ENCODE data around the gene TEF. TPM values are rescaled to one million over a fixed set of nuclear protein-coding genes. Genes with fewer than 3 reads are reported as not detected.
A peak's percentile ranks its signal among the peaks of the same experiment; 100 is the strongest.
"Not testable (repeated sequence)": the region's sequence is repeated elsewhere in the genome, so short reads cannot be mapped to it uniquely, and the experiment has no call there.

TEF gene
- total and polyA plus RNA-seq, 8 donors, result 6.7 to 29.1 (median 10.3) TPM

DNA sequence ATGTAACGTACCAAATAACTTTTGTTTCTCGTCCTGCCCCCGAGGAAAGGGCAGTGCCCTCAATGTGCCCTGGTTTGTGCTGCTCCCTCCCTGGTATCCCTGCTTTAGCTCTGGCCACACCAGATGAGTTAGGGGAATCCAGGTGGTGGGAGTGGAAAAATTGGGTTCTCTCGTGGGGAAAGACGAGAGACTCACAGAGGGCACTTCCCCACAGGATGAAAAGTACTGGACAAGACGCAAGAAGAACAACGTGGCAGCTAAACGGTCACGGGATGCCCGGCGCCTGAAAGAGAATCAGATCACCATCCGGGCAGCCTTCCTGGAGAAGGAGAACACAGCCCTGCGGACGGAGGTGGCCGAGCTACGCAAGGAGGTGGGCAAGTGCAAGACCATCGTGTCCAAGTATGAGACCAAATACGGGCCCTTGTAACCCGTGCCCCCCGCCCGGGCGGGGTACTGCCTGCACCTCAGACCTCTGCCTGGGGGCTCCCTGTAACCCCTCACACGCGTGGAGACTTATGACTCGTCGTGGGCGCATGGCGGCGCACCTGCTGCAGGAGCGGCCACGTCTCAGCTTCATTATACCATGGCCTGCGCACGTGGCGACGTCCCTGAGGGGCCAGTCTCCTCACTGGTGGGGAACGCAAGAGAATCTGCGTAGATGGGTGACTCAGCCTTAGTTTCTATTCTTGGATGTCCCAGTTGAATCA is 13.9 kb downstream of the TEF start:
- 92 to 96% (median 95%) methylated on average over 35 to 37 of the region's 37 CpGs for WGBS, 5 donors
- intact Hi-C loops (cut with DNase I; ENCODE audit: low total_unique reads), result loop anchor here (5.0 kb wide), 1 partner anchor 132 kb away; no protein-coding TSS in a partner anchor
- Histone ChIP-seq H3K27me3 (no peaks in the 10 kb centered on the region), H3K4me1 (peaks cover 0 to 10% (median 4%) of the 10 kb centered on the region in 4 donors), H3K27ac (no peak overlapping the region), H3K36me3 (peaks cover 47 to 87% (median 74%) of the 10 kb centered on the region in 4 donors), H3K4me3 (no peak overlapping the region), H3K9me3 (no peaks in the 10 kb centered on the region)
- no peak for TF ChIP-seq POLR2A (IDR thresholded peaks at IDR 0.05)
- no peak for TF ChIP-seq EP300 (IDR thresholded peaks at IDR 0.05)
- DNase-seq, result no peak

GRCh38 chr22:41397143-41397811 is 15.5 kb downstream of the TEF start:
- TF ChIP-seq POLR2AphosphoS5 (IDR thresholded peaks at IDR 0.05), result no peak
- no peak for TF ChIP-seq EP300 (IDR thresholded peaks at IDR 0.05)
- TF ChIP-seq, protein P1, sequence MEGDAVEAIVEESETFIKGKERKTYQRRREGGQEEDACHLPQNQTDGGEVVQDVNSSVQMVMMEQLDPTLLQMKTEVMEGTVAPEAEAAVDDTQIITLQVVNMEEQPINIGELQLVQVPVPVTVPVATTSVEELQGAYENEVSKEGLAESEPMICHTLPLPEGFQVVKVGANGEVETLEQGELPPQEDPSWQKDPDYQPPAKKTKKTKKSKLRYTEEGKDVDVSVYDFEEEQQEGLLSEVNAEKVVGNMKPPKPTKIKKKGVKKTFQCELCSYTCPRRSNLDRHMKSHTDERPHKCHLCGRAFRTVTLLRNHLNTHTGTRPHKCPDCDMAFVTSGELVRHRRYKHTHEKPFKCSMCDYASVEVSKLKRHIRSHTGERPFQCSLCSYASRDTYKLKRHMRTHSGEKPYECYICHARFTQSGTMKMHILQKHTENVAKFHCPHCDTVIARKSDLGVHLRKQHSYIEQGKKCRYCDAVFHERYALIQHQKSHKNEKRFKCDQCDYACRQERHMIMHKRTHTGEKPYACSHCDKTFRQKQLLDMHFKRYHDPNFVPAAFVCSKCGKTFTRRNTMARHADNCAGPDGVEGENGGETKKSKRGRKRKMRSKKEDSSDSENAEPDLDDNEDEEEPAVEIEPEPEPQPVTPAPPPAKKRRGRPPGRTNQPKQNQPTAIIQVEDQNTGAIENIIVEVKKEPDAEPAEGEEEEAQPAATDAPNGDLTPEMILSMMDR (IDR thresholded peaks at IDR 0.05), result no peak
- TF ChIP-seq POLR2A (IDR thresholded peaks at IDR 0.05), result no peak
- WGBS, 5 donors, result 64 to 81% (median 70%) methylated on average over 18 to 19 of the region's 19 CpGs
- peaks cover 10 to 25% (median 13%) of the 10 kb centered on the region in 4 donors for H3K4me1 ChIP-seq
- no peak overlapping the region for H3K4me3 ChIP-seq
- H3K27me3 ChIP-seq, result no peaks in the 10 kb centered on the region
- intact Hi-C loops (cut with DNase I; ENCODE audit: low total_unique reads), result loop anchor here (5.0 kb wide), 1 partner anchor 130 kb away; no protein-coding TSS in a partner anchor
- peaks cover 47 to 71% (median 58%) of the 10 kb centered on the region in 4 donors for H3K36me3 ChIP-seq
- no peaks in the 10 kb centered on the region for H3K9me3 ChIP-seq
- H3K27ac ChIP-seq, result peak overlapping the region in 1 of 5 donors; percentile 32
- DNase-seq, result no peak

DNA sequence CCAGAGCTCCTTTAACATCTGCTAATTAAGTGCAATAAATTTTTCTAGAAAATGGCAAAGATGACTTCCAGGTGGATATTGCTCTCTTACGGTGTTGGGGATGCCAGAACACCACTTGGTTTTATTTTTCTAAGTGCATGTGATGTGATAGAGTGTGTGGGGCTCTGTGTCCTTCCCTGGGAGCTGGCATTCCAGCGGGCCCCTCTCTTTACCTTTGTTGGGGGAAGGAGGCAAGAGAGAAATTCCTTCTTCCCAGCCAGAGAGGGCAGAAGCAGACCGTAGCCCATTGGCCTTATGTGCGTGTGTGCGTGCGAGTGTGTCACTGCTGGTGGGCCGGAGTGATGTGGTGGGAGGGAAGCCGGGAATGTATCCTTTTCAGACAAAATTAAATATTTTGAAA is 17.2 kb downstream of the TEF start:
- TF ChIP-seq, protein P1 (IDR thresholded peaks at IDR 0.05), result no peak
- TF ChIP-seq POLR2AphosphoS5 (IDR thresholded peaks at IDR 0.05), result no peak
- no peak for TF ChIP-seq POLR2A (IDR thresholded peaks at IDR 0.05)
- no peak for TF ChIP-seq EP300 (IDR thresholded peaks at IDR 0.05)
- H3K4me3 ChIP-seq, result no peak overlapping the region
- peaks cover 46 to 58% (median 54%) of the 10 kb centered on the region in 4 donors for H3K36me3 ChIP-seq
- 85 to 92% (median 88%) methylated on average over 8 of the region's 8 CpGs for WGBS, 5 donors
- H3K27ac ChIP-seq, result no peak overlapping the region
- no peaks in the 10 kb centered on the region for H3K9me3 ChIP-seq
- intact Hi-C loops (cut with DNase I; ENCODE audit: low total_unique reads), result loop anchor here (5.0 kb wide), 1 partner anchor 128 kb away; no protein-coding TSS in a partner anchor
- H3K4me1 ChIP-seq, result peaks cover 18 to 38% (median 26%) of the 10 kb centered on the region in 4 donors
- no peak for DNase-seq
- no peaks in the 10 kb centered on the region for H3K27me3 ChIP-seq

- Histone ChIP-seq H3K4me3 (no peak overlapping the region), H3K27me3 (no peaks in the 10 kb centered on the region), H3K4me1 (peaks cover 20 to 39% (median 30%) of the 10 kb centered on the region in 4 donors), H3K27ac (peak overlapping the region; percentile 61 to 86 (median 79)), H3K36me3 (peaks cover 16 to 27% (median 23%) of the 10 kb centered on the region in 4 donors), H3K9me3 (no peaks in the 10 kb centered on the region)
- intact Hi-C loops (cut with DNase I; ENCODE audit: low total_unique reads), result no loop called here
- peak; percentile 90 to 95 for DNase-seq
- no peak for TF ChIP-seq EP300 (IDR thresholded peaks at IDR 0.05)
- TF ChIP-seq POLR2AphosphoS5 (IDR thresholded peaks at IDR 0.05), result peak; percentile 60 to 62 (median 62)
- peak in 1 of 4 donors; percentile 51 for TF ChIP-seq POLR2A (IDR thresholded peaks at IDR 0.05)
- WGBS, 5 donors, result 19 to 32% (median 23%) methylated on average over 16 of the region's 16 CpGs
These were observed 20.3 kb downstream of the TEF start for GRCh38 chr22:41401781-41402648.

DNA sequence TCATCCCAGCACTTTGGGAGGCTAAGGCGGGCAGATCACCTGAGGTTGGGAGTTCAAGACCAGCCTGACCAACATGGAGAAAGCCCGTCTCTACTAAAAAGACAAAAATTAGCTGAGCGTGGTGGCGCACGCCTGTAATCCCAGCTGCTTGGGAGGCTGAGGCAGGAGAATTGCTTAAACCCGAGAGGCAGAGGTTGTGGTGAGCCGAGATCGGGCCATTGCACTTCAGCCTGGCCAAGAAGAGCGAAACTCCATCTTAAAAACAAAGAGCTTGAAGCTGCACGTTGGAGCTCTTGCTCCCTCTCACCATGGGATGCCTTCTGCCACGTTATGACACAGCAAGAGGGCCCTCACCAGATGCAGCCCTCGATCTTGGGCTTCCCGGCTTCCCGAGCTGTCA is 21.1 kb downstream of the TEF start:
- 87 to 94% (median 91%) methylated on average over 14 of the region's 14 CpGs for WGBS, 5 donors
- Histone ChIP-seq H3K27ac (peak overlapping the region; percentile 50 to 86 (median 79)), H3K36me3 (peaks cover 8 to 19% (median 14%) of the 10 kb centered on the region in 4 donors), H3K4me1 (peaks cover 20 to 39% (median 29%) of the 10 kb centered on the region in 4 donors)
- H3K27me3 ChIP-seq; intact Hi-C loops (cut with DNase I; ENCODE audit: low total_unique reads); DNase-seq; H3K4me3 ChIP-seq; H3K9me3 ChIP-seq: not testable (repeated sequence)
